Hematopoietic multipotent progenitor cell treated with erythropoietin and hydrocortisone succinate and interleukin-3 and kit ligand, for 17 days (in vitro differentiated cells): Measurements from ENCODE around the gene DSPP.
"Not testable (repeated sequence)": the region's sequence is repeated elsewhere in the genome, so short reads cannot be mapped to it uniquely, and the experiment has no call there.

Experiments
- DNase-seq: peaks from one replicate; pipeline ENCODE4 v3.0.0-alpha.2; 2015; ENCODE audit warnings: low spot score

Gene DSPP

GRCh38 chr4:87608229-87608628 lies at the start of gene DSPP:
Gene DSPP (plus strand): TSS chr4:87608529. CDS start chr4:87610909, 2,380 bp downstream.
- DNase-seq = no peak

- DNase-seq = no peak
Measured at GRCh38 chr4:87559090-87559837, 49.1 kb upstream of the DSPP start.

- no peak for DNase-seq
Measured at GRCh38 chr4:87560802-87561201, 47.5 kb upstream of the DSPP start.

GRCh38 chr4:87565746-87566145 lies 42.6 kb upstream of the DSPP start:
- no peak for DNase-seq

- DNase-seq = no peak
Measured at GRCh38 chr4:87566276-87566675, 42.1 kb upstream of the DSPP start.

GRCh38 chr4:87567191-87567590 lies 41.1 kb upstream of the DSPP start:
- DNase-seq = no peak

- no peak for DNase-seq
Measured at GRCh38 chr4:87570290-87570805, 38.0 kb upstream of the DSPP start.

- DNase-seq = not testable (repeated sequence)
Measured at GRCh38 chr4:87574376-87574775, 34.0 kb upstream of the DSPP start.

GRCh38 chr4:87574996-87575395 lies 33.3 kb upstream of the DSPP start:
- DNase-seq = no peak

- no peak for DNase-seq
Measured at GRCh38 chr4:87575408-87575807, 32.9 kb upstream of the DSPP start.

- no peak for DNase-seq
Measured at GRCh38 chr4:87575983-87576382, 32.3 kb upstream of the DSPP start.

- no peak for DNase-seq
Measured at GRCh38 chr4:87579478-87579877, 28.9 kb upstream of the DSPP start.

GRCh38 chr4:87580057-87580456 lies 28.3 kb upstream of the DSPP start:
- DNase-seq = no peak

- DNase-seq = no peak
Measured at GRCh38 chr4:87584222-87584908, 24.0 kb upstream of the DSPP start.

- no peak for DNase-seq
Measured at GRCh38 chr4:87589531-87589930, 18.8 kb upstream of the DSPP start.

- no peak for DNase-seq
Measured at GRCh38 chr4:87592124-87592523, 16.2 kb upstream of the DSPP start.

GRCh38 chr4:87601361-87601760 lies 7.0 kb upstream of the DSPP start:
- DNase-seq = no peak

GRCh38 chr4:87614292-87614890 lies 6.1 kb downstream of the DSPP start:
- no peak for DNase-seq

- no peak for DNase-seq
Measured at GRCh38 chr4:87616268-87616667, 7.9 kb downstream of the DSPP start.

- no peak for DNase-seq
Measured at GRCh38 chr4:87620086-87620485, 11.8 kb downstream of the DSPP start.

GRCh38 chr4:87620491-87620890 lies 12.2 kb downstream of the DSPP start:
- no peak for DNase-seq

GRCh38 chr4:87622303-87622702 lies 14.0 kb downstream of the DSPP start:
- DNase-seq = no peak

- DNase-seq = no peak
Measured at GRCh38 chr4:87624698-87625097, 16.4 kb downstream of the DSPP start.
